GM18507 (cell line): ENCODE measurements around the gene PEMT.

Source experiments
- DNase-seq: peaks from one replicate; pipeline ENCODE4 v3.0.0; 2011; ENCODE audit warnings: low read depth; ENCODE audit not compliant: insufficient read length; ENCODE audit errors: extremely low spot score
- FAIRE-seq: peaks from 2 replicates; lab custom pipeline; 2011; peaks lifted over from hg19 to GRCh38; lab: Jason Lieb, UNC

The PEMT gene

GRCh38 chr17:17575360-17576251 is 15.9 kb downstream of the PEMT start:
- FAIRE-seq (no peak), DNase-seq (no peak)

GRCh38 chr17:17573912-17574311 is 17.6 kb downstream of the PEMT start:
- no peak for FAIRE-seq
- no peak for DNase-seq

GRCh38 chr17:17572010-17572785 is 19.3 kb downstream of the PEMT start:
- FAIRE-seq, result no peak

GRCh38 chr17:17570798-17571716 is 20.5 kb downstream of the PEMT start:
- DNase-seq (no peak), FAIRE-seq (no peak)

More at GRCh38 chr17:17572010-17572785, 19.3 kb downstream of the PEMT start:
- DNase-seq, result no peak

DNA sequence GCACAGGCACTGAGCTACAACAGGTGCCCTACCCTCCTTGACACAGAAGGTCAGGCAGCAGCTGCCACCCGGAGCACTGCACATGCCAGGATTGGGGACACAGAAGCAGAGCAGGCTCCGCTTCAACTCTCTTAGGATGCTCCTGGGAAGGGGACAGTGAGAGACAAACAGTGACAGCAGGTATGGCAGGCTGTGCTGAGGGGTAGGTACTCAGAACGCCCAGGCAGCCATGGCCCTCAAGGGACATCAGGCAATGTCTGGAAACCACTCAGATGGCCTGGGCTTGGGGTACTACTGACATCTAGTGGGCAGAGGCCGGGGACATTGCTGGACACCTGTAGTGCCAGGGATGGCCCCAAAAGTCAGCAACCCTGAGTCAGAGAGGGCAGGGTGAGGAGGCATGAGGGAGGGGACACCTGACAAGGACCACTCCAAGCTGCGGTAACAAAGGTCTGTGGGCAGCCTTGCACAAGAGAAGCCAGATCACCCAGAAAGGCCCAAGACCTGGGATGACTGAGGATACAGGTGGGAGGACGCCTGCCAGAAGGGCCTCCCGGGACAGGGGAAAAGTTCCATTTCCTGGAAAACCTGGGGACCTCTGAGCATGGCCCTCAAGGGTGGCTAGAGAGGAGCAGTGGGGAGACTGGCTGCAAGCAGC is 21.2 kb downstream of the PEMT start:
- FAIRE-seq (no peak), DNase-seq (no peak)

DNA sequence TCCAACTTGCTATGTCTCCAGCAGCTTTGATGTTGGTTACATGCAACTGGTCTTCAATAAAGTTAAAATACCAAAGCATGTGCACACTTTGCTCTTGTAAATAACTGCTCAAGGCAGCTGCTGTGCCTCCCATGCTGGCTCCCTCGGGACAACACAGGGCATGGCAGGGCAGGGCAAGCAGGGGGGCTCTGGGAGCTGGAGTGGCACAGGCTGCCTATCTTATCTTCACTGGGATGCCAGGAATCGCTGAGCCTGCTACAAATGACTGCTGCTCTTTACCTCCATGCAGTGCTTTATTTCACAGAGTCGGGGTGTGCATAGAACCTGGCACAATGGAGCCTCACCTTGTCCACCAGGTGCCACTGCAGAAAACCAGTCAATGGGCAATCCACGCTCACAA is 21.8 kb downstream of the PEMT start:
- no peak for FAIRE-seq
- DNase-seq, result no peak

DNA sequence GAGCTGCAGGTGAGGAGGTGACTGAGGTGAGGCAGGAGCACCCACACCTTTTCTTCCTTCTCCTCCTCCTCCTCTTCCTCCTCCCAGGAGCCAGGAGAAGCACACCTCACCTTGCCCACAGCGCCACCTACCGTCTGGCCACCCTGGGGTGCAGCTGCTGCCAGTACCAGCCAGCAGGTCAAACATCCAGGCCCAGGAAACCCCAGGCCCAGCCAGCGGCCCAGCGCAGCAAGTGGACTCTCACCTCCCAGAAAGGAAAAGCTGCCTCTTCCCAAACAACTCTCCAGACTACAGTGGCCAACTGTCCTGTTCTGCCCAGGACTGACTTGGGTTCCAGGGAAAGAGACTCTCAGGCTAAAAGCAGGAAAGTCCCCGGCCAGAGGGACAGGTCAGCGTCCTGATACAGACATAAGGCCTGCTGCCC is 22.7 kb downstream of the PEMT start:
- FAIRE-seq, result no peak
- DNase-seq, result peak; percentile 44

DNA sequence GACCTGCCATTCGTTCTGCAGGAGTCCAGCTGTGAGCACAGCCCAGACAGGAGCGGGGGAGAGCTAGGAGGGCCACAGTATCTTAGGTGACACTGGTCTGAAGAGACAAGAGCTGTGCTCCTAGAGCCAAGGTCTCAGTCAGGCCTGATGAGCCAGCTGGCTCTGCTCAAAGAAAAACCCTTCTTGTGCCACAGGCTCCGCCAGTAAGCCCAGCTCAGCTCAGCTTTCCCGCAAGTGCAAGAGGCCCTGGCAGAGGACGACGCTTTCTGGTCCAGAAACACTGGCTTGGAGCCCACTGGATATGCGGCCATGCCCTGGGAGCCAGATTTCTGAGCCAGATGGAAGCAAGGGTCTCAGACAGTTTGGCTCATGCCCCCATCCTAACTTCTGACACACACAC is 23.9 kb downstream of the PEMT start:
- no peak for FAIRE-seq
- no peak for DNase-seq

GRCh38 chr17:17566896-17567513 is 24.5 kb downstream of the PEMT start:
- DNase-seq (no peak), FAIRE-seq (no peak)

DNA sequence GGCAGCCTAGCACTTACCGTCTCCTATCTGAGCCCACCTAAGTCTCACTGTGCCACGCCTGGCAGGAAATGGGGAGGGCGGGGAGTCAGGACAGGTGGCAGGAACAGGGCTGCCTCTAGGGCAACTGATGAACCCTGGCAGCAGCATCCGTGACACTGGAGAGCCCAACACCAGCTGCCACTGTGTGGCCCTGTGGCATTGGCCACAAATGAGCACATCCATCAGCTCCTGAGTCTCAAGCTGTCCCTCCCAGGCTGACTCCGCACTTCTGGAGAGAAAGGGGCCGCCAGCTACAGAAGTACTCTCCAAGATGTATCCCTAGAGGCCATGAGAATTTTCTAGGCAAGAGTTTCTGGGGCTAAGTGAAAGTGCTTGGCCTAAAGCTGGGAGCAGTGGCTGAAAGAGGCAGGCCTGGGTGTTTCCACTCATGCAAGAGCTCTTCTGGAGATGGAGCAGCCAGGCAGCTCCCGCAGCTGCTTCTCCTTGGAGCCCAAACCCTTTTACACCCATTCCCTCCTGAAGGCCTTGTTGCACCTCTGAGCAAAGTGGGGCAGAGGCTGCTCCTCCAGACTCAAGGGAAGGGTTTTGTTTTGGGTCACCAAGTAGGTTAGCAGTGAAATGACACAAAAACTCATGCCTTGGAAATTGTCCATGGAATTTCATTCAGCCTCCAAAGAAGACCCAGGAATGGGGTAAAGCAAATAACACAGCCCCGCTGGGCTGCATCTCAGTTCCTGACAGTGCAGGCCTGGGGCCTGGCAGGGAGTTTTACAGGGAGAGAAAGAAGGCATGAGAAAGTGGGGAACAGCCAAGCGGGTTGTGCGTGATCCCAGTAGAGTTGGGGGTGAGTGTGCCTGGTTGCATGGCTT is 25.8 kb downstream of the PEMT start:
- DNase-seq, result no peak
- FAIRE-seq, result no peak

GRCh38 chr17:17564896-17565295 is 26.6 kb downstream of the PEMT start:
- no peak for DNase-seq
- FAIRE-seq, result no peak

DNA sequence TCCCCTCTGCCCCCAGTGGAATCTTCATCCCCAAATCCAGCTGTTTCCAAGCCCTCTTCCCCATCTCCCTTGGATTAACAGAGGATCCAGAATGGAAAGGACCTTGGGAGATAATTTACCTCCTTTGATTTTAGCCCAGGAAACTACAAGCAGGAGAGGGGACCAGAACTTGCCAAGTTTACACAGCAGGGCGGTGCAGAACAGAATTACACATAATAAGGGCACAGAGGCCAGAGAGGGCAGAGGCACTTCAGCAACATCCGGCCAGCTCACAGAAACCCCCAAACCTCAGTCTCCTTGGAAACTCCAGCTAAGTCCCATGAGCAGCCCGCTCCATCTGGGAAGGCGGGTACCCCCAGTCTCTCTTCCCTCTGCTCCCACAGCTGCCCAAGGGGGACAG is 27.2 kb downstream of the PEMT start:
- DNase-seq (no peak), FAIRE-seq (no peak)

- FAIRE-seq (no peak), DNase-seq (no peak)
Measured at GRCh38 chr17:17563530-17563929, 28.0 kb downstream of the PEMT start.

- no peak for FAIRE-seq
- DNase-seq, result no peak
Measured at GRCh38 chr17:17562146-17562511, 29.4 kb downstream of the PEMT start.

- no peak for FAIRE-seq
- DNase-seq, result no peak
Measured at GRCh38 chr17:17561408-17562145, 29.9 kb downstream of the PEMT start.

GRCh38 chr17:17560975-17561374 is 30.5 kb downstream of the PEMT start:
- FAIRE-seq, result no peak
- no peak for DNase-seq

DNA sequence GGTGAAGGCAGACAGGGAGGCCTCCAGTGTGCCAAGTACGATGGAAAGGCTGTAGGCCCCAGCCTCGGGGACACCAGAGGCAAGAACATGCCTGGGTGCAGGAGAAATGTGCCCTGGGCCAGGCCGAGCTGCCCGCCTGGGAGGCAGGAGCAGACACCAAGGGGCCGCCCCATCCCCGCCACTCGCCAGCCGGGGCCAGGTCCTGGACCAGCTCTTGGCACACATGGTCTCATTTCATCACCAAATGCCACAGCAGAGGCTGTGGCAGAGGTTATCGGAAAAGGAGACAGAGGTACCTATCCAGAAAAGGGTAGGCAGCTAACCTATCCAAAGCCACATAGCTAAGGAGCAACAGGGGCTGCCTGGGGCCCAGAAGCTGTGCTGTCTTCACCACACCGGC is 31.3 kb downstream of the PEMT start:
- FAIRE-seq (no peak), DNase-seq (no peak)
